GM10266 (cell line): ENCODE measurements around the gene XRCC3.

Experiments
- DNase-seq: peaks from one replicate; pipeline ENCODE4 v3.0.0; 2012; ENCODE audit errors: extremely low spot score
- CTCF ChIP-seq: IDR thresholded peaks from 2 replicates; pipeline ENCODE4 v1.5.1; 2012; ENCODE audit warnings: mild to moderate bottlenecking, low read depth; ENCODE audit not compliant: control insufficient read depth, insufficient read depth; ENCODE audit errors: missing control alignments

Gene XRCC3

GRCh38 chr14:103690332-103690731 is 24.9 kb downstream of the XRCC3 start:
- TF ChIP-seq CTCF = no peak
- DNase-seq = no peak

GRCh38 chr14:103688906-103689902 is 26.0 kb downstream of the XRCC3 start:
- TF ChIP-seq CTCF = no peak
- peak; percentile 83 for DNase-seq

- no peak for TF ChIP-seq CTCF
- DNase-seq = no peak
Measured at GRCh38 chr14:103688441-103688840, 26.8 kb downstream of the XRCC3 start.

GRCh38 chr14:103687712-103688111 is 27.5 kb downstream of the XRCC3 start:
- no peak for TF ChIP-seq CTCF

GRCh38 chr14:103686831-103687485 is 28.3 kb downstream of the XRCC3 start:
- no peak for DNase-seq
- TF ChIP-seq CTCF = no peak

More at GRCh38 chr14:103687712-103688111, 27.5 kb downstream of the XRCC3 start:
- no peak for DNase-seq

GRCh38 chr14:103685276-103686211 is 29.7 kb downstream of the XRCC3 start:
- no peak for DNase-seq

More at GRCh38 chr14:103685276-103686211, 29.7 kb downstream of the XRCC3 start:
- no peak for TF ChIP-seq CTCF
